Measurements from ENCODE around the gene PDCD7.
"Not testable (repeated sequence)": the region's sequence is repeated elsewhere in the genome, so short reads cannot be mapped to it uniquely, and the experiment has no call there.

The PDCD7 gene

GRCh38 chr15:65115086-65115485 lies 18.5 kb downstream of the PDCD7 start, which contains the start of gene UBAP1L:
TSS of gene UBAP1L (minus strand) at chr15:65115200. CDS start at chr15:65106215, 8,985 bp downstream.
- no peak for DNase-seq

DNA sequence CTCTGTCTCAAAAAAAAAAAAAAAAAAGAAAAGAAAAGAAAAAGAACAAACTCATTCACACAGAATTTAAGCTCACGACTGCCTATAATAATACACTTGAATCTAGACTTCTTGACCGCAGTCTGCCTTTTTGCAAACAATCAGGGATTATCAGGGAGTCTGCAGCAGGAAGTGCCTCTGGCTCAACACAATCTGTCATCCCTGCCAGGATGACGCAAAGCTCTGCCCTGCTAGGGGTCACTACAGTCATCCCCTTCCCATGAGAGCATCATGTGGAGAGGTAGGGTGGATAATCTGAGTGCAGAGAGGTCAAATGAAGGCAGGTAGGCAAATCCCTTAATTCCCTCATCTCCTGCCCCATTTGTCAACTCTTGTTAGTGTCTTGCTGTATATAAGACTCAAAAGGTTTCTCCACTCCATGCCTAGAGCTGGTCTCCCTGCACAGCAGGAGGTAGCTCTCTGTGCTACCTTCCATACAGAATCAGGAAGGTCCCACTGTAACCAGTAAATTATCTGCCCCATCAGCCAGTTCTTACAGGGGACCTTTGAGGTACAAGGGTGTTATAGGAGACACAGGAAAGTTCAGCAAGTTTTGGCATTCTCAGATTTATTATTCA lies 22.8 kb downstream of the PDCD7 start:
- peak; percentile 10 for DNase-seq

DNA sequence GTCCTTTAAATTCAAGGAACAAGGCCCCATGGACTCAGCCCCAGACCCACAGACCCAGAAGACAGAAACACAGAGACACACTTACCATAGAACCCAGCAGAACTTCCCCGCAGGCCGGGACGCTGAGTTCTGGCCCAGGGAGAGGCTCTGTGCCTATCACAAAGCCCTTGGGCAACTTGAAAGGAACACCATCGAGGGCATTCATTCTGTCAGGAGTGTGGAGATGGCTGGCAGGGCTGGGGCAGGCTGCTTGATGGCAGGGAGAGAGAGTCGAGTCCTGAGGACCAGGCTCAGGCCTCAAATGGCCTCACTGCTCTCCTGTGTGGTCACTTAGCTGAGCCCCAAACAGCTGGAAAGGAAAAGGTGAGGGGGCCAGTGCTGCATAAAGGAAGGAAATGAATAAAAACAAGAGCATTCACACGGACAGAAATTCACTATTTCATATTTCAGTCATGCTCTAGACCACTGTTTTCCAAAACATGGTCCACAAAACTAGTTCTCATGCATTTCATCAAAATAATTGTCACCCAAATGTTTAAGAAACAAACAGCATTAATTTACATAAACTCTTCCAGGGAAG lies 27.5 kb downstream of the PDCD7 start:
- DNase-seq, result no peak

- no peak for DNase-seq
Observed at GRCh38 chr15:65105038-65105437, 28.6 kb downstream of the PDCD7 start.

- DNase-seq, result no peak
Observed at GRCh38 chr15:65102912-65103311, 30.7 kb downstream of the PDCD7 start.

GRCh38 chr15:65101891-65102708 lies 31.5 kb downstream of the PDCD7 start:
- no peak for DNase-seq

GRCh38 chr15:65101411-65101890 lies 32.2 kb downstream of the PDCD7 start:
- DNase-seq, result peak; percentile 78

DNA sequence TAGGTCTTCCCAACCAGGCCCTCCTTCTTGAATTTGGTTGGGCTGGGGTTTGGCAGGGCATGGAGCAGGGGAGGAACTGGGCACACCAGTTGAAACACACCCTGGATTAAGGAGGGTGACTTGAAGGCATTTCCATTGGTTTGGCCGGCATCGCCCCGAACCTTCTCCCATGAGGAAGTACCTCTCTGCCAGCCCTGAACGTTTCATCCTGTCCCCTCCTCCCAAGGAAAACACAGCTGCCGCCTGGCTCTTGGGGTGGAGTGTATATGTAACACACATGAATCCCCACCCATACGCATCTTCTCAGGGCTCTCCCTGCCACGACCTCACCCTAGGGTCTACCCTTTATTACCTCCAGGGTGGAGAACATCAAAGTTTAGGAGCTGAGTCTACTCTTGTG lies 33.2 kb downstream of the PDCD7 start:
- DNase-seq, result no peak

- DNase-seq, result not testable (repeated sequence)
Observed at GRCh38 chr15:65099801-65100200, 33.8 kb downstream of the PDCD7 start.

DNA sequence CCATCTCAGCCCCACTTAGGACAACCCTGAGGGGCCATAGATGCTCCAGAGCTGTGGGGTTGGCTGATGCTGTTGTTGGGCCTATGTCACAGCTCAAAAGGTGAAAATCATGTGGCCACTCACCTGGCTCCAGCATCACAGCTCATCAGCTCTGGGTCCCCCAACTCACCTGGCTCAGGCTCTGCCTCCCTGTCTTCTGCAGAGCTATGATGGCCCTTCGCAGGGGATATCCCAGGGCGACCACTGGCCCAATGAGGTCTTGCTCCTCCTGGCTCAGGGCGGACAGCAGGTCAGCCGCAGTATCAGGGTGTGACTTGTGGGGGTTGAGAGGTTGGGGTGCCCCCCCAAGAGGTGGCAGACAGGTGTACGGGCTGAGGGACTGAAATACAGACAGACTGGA lies 34.3 kb downstream of the PDCD7 start:
- DNase-seq, result no peak

DNA sequence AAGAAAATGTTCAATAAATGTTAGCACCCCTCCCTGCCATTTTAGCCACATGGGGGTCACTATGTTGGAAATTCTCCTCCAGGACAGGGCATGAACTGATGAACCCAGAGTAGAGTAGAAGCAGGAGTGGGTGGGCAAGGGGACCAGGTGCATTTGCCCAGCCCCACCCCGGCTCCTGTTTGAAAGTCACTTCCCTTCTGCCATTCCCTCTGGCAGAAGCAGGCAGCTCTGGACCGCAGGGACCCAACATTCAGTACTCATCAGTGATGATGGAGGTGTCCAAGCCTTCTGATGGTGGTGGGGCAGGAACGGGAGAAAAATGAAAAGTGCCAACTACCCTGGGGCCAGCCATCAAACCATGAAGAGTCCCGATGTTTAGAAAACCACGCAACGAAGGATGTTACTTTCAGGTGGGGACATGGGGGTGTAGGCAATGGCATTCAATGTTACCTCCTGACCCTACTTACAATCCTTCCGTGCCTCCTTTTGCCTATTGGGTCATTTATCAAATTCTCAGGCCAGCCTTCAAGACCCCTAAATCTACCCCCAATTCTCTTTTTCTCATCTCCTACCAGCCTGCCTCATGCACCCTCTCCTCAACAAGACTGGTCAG lies 35.9 kb downstream of the PDCD7 start:
- no peak for DNase-seq

DNA sequence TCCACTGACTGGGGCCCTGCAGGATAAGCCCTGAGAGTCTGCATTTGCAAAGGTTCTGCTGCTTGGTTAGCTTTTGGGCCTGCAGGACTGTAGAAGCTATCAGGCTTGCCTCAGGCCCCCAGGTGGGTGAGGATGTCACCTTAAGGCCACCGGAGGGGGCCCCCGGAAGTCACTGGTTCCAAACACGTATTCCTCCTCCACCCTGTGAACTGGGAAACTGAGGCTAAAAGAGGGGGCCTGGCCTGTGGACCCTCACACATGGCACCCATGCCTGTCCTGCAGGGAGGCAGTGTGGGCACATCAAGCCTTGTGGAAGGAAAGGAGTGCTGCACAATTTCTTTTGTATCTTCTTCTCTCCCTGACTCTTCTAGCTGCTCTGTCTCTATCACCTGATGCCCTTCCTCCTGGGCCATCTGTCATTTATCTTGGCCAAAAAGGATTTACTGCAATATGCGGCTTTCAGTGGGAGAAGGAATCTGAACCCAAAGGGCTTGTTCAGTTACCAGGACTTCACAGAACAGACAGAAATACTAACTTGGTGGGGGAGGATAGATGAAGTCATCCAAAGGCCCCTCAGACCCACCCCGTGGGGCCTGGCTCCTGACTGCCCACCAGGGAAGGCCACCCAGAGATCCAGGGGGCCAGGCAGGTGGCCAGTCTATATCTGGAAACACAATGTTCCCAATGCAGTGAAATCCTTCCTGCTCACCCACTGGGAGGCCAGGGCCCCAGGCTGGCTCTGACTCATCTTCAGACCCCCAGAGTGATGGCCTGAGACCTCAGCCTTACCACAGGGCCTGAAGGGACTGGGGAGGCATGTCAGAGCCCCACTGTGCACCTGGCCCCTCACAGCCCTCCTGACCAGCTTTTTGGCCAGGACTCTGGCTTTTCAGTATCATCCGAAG lies 36.9 kb downstream of the PDCD7 start:
- no peak for DNase-seq

DNA sequence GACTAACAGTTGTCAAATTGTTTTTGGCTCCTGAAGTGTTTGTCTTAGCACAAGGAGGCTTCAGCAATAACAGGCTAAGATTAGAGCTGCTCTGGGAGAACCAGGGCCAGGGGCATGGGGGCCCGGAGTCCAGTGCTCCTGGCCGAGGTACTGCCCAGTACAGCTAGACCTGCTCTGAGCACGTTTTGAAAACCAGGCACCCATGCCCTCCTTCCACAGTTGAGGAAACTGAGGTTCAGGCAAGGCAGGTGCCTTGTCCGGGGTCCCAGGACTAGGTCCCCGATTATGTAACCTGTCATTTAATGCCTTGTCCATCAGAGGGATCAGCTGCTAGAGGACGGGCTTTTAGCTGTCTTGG lies 37.9 kb downstream of the PDCD7 start:
- no peak for DNase-seq

DNA sequence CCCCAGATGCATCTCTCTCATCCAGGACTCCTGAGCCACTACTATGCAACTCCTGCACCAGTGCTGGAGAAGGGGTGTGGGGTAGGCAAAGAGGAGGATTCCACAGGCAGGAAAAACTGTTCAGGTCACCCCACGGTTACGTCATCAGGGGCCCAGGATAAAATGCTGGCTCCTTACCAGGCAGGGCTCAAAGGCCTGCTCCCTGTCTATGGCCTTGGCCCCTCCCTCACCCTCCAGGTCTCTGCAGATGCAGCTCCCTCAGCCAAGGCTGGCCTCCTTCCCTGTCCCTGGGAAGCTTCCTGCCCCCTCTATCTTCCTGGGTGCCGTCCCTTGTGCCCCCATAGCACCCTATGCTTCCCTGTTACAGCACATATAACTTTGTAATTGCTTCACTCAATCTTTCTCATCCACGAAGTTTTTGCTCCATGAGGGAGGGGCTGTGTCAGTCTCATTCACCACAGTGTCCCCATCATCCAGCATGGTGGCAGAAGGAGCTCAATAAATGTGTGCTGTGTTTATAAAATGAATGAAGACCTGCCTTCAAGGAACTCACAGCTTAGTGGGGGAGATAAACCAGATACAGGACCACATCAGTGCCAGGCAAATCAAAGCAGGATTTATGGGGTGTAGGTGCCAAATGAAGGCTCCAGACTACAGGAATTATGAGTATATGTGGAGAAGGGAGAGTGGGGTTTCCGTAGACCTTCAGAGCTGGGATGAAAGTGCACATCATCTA lies 38.4 kb downstream of the PDCD7 start:
- DNase-seq, result no peak

DNA sequence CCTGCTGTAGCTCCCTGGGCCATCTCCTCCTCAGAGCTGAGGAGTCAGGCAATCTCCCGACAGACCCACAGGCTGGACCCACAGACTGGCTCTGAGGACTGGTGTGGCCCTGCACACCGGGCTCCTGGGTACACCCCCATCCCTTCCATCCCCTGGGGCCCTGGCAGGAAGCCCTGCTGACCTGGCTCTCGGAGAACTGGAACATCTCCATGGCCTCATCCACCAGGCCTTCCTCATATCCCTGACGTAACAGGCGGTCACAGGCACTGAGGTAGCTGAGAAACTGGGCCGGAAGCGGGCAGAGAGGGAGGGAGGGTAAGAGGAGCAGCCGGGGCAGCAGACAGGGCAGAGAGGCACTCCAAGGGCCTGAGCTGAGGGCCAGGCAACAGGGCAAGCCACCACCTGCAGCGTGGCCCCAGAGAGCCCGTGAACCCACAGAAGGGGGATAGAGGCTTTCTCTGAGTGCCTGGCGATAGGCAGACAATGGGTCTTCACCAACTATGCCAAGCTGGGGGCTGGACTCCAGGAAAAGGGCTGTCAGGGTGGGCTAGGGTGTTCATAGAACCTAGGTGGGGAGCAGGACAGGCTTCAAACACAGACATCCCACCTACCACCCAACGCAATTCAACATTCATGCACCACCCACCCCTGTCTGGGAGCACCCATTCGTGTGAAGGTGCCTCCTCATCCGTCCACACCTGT lies 39.2 kb downstream of the PDCD7 start:
- DNase-seq, result no peak

DNA sequence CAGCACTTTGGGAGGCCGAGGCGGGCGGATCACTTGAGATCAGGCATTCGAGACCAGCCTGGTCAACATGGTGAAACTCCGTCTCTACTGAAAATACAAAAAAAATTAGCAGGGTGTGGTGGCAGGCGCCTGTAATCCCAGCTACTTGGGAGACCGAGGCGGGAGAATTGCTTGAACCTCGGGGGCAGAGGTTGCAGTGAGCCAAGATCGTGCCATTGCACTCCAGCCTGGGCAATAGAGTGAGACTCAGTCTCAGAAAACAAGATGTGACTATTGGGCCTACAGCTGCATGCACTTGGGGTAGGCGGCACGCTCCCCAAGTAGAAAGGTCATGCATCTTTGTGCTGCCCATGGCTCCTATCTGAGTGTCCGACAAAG lies 39.8 kb downstream of the PDCD7 start:
- DNase-seq, result not testable (repeated sequence)

DNA sequence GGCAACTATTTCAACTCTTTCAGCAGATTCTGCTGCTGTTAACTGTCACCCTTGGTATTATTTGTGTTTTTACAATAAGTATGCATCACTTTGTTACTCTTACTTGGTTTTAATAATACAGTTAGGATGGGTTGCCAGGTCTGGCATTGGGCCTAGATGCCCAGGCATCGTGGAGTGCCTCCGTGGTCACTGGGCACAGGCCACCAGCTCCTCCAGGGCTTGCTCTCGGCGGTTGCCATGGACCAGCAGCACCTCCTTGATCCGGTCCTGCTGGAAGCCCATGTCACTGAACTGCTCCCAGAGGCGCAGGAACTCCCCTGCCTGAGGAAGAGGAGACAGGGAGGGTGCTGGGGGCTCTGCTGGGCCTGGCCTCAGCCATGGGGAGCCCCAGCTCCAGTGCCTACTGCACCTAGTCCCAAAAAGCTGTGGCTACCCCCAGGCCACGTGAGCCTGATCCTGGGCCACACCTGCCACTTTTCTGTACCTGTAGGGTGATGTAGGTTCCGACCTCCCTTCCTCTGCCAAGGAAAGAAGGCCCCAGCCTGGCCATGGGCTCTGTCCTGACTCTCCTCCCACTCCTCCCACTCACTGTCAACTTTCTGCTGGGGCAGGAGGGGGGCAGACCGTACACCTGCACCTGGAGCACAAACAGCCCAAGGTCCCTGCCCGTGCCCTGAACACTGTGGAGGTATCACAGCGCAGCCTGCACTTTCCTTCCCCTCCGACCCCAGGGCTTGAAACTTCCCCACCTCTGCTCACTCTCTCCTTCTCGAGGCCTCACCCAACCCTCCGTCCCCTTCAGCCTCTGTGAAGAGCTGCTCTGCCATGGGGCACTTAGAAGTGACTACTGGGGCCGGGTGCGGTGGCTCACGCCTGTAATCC lies 40.5 kb downstream of the PDCD7 start:
- no peak for DNase-seq

- no peak for DNase-seq
Observed at GRCh38 chr15:65091946-65092770, 41.5 kb downstream of the PDCD7 start.

GRCh38 chr15:65089206-65089824 lies 44.3 kb downstream of the PDCD7 start:
- DNase-seq, result no peak

Measured in hematopoietic multipotent progenitor cell treated with erythropoietin and hydrocortisone succinate and interleukin-3 and kit ligand, for 4 days (in vitro differentiated cells).